Endometrium (tissue), 2 donors: ENCODE results near the gene LAMA2.

Source experiments
- FAIRE-seq: peaks from 2 replicates; lab custom pipeline; 2012; peaks lifted over from hg19 to GRCh38; lab: Jason Lieb, UNC
- donor health status: control.
- donor health status: control.

Gene LAMA2

DNA sequence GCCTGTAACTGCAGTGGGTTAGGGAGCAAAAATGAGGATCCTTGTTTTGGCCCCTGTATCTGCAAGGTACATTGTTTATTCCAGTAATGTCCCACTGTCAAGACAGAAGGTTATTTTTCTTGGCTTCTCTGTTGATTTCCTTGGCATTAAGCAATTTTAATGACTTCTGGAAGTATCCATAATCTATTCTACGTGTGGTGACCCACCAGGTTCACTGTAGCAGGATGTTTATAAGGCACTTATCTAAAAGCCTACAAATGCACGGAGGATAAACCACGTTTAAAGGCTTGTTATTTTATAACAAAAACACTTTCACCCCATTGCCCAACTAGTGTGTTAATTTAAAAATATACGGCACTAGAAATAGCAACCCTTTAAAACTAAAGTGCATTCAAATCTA, 294.9 kb downstream of the LAMA2 start:
- no peak for FAIRE-seq

DNA sequence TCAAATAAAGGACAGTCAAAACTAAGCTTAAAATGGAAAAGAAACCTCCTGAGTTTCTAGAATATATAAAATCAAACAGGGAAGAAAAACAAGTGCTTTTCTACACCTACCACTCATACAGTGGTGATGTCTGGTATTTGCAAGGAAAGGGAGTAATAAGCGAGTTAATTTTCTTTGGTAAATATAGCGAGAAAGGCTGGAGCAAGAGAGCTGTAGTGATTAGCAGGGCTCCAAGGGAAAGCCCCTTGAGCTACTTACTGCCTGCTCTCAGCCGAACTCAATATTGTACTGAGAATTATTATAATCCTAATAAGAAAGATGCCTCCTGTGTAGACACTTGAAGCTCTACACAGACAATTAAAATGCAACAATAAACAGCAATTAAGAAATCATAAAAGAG, 296.3 kb downstream of the LAMA2 start:
- FAIRE-seq = no peak

DNA sequence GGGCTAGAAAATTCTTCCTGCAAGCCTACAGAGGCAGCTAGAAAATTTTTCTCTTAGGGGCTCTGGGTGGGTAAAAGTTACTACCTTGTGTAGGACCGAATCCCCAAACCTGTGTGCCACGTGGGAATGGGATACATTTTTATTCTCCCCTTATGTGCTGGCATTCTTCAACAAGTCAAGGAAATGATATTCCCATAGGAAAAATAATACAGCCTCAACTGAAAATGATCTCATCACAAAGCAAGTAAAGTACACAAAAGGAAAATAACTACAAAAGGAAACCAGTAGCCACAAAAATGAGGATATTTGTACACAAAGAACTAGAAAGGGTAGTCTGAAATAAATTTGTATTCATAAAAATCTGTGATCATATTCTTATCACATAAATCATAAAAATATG, 298.1 kb downstream of the LAMA2 start:
- peak; percentile 12 for FAIRE-seq

DNA sequence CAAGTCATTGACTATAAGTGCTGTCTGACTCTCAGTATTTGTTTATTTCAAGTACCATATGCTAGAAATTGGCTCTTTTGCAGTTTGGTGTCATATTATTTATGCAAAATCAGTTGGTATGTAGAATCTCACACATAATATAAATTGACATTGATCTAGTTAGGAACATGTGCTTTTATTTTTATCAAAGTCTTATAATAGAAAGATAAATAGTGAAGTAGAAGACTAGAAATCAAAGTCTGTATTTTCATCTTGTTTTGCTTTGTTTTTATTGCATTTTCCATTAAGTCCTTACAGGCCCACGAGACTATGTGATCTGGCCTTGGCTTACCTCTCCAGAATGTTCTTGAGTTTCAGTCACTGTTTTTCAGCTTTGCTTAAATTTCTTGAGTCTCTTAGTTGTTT, 300.3 kb downstream of the LAMA2 start:
- FAIRE-seq = peak; percentile 69

DNA sequence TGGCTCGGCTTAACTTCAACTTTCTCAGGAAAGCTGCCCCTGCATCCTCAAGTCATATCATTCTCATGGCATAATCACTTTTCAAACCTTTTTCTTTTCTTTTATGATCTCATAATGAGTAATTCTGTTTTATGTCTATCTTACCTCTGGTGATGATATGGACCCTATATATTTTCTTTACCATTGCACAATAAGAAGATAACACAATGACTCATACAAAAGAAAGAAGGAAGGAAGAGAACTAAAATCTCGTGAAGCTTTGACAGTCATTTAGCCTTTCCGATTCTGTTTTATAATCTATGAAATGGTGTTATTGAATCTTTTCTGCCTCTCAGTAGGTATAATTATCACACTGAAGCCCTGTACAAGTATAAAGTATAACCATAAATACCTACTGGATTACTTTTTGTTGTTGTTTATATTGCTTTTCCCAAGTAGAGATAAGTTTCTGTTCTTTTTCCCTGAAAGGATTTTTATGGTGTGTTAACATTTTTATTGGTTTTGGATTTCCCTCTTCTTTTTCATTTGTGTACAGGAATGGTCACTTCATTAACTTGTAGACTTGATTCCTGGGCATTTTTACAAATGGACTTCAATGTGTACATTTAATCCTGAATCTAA, 300.9 kb downstream of the LAMA2 start:
- peak; percentile 48 for FAIRE-seq

DNA sequence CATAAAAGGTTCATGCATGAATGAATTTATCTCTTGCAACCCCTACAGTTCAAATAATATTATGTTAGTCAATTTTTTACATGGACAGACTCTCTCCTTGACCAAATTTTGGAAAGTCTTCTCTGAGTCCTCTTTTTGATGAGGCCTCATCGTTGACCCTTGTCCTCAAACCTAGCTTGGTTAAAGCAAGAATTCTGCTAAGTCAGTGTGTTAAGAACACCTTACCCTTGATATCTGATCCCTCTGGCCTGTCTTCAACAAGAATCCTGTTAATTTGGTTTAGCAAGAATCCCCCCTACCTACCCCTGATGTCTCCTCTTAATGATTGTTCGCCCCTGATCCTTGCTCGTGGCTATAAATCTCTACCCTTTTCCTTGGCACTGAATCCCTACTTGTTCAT, 301.4 kb downstream of the LAMA2 start:
- no peak for FAIRE-seq

DNA sequence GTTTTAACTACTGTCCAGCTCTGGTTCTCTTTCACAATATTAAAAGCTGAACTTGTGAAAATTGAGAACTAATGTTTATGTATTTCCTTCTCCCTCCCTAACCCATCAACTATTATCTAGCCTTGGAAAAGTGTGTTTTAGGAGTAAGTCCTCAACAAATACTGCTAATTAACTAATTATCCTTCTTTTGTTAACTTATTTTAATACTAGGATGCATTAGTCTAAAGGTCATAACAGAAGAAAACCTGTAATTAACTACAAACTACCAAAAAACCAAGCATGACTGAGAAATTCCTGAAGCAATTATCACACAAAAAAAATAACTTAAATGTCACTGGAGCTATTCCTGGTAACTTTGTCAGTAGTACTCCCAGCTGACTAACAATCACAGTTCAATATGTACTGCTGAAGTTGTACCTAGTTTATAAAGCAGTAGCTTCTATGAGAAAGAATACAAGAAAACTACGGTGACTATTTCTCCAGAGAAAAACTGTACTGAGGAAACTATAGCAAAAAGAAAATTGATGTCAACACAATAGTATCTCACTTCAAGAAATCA, 301.9 kb downstream of the LAMA2 start:
- FAIRE-seq = no peak

DNA sequence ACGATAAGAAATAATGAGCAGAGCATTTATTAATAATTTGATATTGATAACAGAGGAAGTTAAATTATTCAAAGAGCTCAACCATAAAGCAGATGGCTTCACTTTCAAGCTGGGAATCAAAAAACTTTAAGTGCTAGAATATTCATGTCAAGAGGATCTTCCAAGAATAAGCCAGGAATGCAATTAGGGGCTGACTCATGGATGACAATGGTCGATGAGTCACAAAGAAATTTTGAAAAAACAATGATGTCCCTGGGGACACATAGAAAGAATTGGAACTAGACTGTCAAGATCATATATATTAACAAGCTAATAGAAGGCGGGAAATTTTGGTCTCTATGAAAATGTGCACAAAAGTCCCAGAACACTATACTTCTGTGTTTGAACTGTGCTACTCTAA, 304.1 kb downstream of the LAMA2 start:
- no peak for FAIRE-seq

DNA sequence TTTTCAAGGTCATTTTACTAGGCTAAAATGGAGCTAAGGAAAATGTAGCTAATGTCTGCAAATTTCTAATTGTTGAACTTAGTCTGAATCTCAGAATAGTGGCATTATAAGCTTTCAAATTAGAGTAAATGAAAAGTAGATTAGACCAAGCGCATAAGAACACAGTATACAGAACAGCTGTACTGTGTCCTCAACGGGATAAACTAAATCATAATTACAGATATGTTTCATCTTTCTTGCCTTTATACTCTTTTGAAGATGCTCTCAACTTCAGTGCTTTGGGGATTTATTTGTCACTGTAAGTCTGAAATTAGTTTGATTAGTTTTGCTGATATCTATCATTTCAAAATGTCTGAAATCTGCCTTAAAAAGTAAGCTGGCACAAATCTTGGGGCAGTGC, 305.4 kb downstream of the LAMA2 start:
- no peak for FAIRE-seq

DNA sequence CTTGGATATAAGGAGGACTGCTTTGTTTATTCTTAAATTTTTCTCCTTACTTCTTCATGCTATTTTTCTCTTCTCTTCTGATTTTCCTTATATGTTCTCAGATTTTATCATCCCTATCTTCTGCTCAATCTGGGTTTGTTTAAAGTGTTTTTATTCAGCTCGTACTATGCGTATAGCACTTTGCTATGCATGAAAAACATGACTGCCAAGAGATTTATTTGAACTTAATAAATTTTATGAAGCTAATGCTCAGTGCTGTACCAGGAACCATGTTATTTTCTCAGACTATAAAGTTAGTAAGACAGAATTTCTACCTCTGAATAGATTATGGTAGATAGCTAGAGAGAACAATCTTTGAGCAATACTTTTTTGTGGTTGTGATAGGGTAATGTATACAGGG, 305.9 kb downstream of the LAMA2 start:
- FAIRE-seq = no peak

DNA sequence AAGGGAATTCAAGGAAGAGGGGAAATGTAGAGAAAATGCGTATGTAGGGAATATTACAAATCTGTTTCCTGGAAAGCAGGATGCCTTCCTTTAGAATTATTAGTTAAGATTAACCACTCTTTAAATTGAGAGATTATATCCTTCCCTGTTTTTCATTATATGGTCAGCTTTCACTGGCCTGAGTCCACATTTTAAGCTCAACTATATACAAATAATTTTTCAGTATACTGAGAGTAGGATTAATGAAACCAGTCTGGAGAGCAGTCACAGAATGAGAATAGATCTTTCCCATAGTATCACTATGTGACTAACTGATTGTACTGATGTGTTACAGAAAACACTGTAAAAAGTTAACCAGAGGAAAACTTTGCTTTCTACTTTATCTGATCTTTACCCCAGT, 306.3 kb downstream of the LAMA2 start:
- FAIRE-seq = no peak

DNA sequence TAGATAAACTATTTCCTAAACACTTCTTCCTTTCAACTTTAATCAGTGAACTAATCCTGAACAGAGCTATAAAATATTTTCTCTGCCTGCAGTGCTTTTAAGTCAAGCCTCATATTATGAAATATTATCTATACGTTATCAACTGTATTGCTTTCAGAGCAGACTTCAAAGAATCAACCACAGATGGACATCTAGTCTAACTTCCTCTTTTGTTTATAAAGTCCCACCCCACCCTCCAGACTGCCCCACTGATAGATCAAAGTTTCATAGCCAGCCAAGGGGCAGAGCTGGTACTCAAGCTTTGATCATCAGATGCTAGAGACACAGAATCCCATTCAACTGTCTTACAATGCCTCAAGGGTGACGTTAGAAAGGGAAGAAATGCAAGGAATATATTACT, 308.3 kb downstream of the LAMA2 start:
- FAIRE-seq = no peak

DNA sequence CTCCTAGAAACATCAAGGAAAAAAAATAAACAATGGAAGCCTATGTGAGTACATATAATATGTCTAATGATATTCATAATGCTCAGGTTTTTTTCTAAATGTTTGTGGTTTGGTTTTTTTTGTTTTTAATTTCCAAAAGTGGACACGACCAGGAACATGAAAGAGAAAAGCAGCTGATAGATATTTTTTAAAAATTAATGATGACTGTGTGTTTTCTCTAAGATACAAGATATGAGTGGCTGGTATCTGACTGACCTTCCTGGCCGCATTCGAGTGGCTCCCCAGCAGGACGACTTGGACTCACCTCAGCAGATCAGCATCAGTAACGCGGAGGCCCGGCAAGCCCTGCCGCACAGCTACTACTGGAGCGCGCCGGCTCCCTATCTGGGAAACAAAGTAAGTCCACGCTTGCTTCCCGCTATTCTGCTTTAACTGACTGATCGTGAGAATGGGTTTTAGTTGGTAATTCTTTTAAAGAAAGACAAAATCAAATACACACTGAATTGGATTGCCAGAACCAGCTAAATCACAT, 309.6 kb downstream of the LAMA2 start:
- no peak for FAIRE-seq

DNA sequence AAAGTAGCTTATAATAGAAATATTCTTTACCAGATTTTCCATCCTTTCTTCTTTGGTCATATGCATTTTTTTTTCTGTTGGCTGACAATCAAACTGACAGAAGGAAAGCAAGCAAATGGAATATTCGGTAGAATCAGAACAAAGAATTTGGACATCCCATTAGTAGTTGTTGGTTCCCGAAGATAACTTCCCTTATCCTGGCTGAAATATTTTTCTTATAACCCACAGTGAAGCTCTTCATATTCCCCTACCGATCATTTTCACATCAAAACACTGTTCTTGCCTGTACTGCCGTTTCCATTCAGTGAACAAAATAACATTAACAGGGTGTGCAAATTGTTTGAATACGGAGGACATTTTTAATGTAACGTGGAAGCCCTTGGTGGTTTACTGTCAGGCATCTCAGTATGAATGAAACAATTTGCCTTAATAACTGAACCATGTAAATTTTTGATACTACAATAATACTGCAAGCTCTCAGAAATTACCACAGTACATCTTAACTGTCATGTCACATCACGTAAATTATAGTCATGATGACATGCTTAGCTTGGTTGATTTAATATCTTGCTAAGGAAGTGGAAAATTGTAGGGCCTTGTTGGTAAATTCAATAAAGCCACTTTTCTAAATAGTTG, 311.5 kb downstream of the LAMA2 start:
- no peak for FAIRE-seq

DNA sequence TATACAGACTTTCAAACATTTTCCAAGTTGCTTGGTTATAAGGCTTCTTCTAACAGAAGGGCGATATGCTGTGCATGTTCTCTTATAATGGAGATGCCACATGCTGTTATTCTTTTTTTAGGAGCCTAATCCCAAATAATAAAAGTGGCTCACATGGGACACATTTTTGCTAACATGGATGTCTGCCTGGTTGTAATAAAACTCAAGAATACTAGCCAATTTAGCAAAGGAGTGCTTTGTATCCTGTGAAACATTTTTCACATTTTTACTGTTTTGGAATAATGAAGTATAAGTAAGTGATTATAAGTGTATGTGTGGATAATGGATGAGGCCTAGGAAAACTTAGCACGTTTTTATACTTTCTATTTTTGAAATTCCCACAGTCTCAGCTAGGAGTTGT, 312.2 kb downstream of the LAMA2 start:
- no peak for FAIRE-seq

DNA sequence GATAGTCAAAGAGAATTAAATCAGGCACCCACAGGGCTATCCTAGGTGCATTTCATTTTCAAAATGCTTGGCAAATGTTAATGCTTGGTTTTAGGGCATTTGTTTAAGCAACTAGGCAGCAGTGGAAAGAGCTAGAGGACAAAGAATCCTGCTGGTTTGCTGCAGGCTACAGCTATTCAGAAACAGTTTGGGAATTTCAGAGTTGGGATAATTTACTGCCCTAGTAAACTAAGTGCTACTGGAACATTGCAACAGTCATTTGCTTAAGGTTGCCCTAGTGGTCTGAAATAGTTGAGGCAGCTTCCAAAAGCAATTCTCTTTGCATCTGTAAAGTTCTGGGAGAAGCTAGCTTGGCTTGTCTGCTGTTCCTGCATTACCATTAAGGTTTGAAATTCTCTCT, 312.7 kb downstream of the LAMA2 start:
- no peak for FAIRE-seq

DNA sequence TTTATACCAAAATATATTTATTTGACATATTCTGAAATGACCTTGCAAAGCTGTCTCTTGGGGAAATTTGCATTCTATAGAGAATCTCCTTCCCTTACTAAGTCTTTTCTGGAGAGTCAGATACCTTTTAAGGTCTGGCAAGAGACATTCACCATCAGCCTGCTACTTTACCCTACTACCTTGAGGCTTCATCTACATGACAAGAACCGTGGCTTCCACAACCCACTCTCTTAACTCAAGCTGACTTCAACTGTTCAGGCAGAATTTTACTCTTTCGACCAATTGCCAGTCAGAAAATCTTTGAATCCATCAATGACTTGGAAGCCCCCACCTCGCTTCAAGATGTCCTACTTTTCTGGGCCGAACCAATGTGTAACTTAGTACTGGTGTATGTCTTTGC, 314.2 kb downstream of the LAMA2 start:
- no peak for FAIRE-seq

DNA sequence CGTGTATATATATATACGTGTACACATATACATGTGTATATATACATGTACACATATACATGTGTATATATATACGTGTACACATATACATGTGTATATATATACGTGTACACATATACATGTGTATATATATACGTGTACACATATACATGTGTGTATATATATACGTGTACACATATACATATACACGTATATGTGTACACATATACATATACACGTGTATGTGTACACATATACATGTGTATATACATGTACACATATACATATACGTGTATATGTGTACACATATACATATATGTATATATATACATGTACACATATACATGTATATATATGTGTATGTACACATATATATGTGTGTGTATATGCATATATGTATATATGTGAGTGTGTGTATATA, 317.2 kb downstream of the LAMA2 start:
- FAIRE-seq = no peak

DNA sequence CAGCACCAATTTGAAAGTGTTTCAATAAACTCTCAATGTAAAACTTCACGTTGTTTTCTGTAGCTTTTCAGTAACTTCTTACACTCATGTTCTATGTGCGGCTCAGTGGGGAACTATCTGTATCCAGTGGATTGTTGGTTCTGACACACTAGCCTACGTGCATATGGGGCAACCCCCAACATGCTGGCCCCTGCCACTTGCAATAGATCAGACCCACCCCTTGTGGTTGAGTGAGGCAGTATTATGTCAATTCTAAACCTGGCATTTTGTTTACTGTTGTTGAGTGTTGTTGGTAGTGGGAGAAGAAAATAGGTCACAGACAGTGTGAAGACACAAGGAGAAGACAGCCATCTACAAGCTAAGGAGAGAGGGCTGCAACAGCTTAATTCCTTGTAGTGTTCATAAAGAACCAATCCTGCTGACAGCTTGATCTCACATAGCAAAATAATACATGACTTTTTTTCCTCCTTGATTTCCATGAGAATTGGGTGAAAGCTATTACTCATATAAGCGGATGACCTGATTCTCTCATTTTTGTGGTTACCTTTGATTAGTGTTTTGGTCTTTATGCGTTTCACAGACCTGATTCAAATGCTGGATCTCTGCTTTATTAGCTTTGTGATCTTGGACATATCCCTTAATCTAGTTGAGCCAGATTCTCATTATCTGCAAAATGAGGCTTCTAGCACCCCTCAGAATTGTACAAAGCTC, 320.4 kb downstream of the LAMA2 start:
- FAIRE-seq = no peak

DNA sequence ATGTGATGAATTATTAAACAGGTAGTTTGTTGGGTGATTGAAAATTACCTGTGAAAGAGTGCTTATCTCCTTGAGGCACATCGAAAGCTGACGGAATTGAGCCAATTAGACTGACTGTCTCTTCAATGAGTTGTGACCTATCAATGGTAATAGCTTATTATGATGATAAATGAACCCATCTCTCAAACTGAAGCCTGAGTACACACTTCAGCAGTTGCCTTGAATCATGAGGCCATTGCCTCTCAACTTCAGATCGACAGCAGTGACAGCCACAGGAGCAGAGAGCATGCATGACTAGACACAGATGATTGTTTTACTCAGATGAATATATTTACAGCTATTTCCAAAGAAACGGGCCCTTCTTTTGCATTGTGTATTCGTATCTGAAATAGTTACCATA, 323.9 kb downstream of the LAMA2 start:
- FAIRE-seq = no peak

DNA sequence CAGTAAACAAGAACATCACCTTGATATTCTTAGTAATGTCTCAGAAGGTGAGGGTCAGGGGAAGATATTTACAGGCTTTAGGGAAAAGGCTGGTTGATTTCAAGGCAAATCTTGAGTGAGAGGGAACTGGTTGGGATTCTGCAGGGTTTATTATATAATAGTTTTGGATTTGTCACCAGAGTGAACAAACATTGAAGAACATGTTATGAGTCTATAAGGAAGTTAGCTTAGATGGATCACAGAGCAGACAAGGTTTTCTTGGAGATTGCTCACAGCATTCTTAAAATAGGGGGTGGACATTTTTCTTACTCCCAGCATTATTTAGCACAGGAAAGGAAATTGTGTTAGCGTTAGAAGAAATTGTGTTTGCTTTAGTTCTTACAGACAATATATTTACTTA, 324.9 kb downstream of the LAMA2 start:
- no peak for FAIRE-seq

DNA sequence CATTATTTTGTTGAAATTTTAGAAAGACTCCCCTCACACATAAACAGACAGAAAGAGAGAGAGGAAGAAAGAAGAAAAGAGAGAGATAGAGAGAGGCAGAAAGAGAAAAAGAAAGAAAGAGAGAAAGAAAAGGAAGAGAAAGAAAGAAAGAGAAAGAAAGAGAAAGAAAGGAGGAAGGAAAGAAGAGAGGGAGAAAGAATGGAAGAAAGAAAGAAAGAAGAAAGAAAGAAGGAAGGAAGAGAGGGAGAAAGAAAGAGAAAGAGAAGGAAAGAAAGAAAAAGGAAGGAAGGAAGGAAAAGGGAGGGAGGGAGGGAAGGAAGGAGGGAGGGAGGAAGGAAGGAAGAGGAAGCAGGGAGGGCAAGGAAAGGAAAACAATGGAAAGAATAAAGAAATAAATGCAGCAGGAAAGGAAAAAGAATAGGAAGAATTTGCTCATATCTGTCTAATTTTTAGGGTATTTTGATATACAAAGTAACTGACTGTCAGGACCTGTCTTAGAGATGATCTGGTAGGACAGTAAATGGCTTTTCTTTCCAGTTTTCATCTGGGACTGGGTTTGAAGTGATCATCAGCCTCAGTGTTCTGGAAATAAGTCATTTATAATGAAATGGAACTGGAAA, 325.6 kb downstream of the LAMA2 start:
- no peak for FAIRE-seq

DNA sequence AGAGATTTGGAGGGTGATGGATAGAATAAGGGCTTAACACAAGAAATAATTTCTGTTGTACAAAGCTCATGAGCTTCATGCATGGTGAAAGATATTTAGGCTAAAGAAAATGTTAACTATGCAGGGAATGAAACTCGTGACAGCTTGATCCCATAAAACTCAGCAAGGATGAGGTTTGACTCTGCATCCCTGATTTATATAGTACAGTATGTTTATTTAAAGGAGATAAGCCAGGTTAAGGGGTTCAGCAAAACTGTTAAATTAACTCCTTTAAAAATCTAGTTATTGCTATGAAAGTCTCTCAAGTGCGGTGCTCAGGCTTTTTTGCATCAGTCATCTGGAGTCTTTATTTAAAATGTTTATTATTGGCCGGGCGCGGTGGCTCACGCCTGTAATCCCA, 326.4 kb downstream of the LAMA2 start:
- FAIRE-seq = no peak
